ENCODE measurements around the gene MAEA. TPM values are rescaled to one million over a fixed set of nuclear protein-coding genes. Genes with fewer than 3 reads are reported as not detected.
"Not testable (repeated sequence)": the region's sequence is repeated elsewhere in the genome, so short reads cannot be mapped to it uniquely, and the experiment has no call there.

MAEA gene
- polyA plus RNA-seq, 2 of the 4 experiments (the other 2 are of a cell fraction), result 46.1 to 58.4 TPM

- FAIRE-seq; H3K4me1 ChIP-seq; H3K9me3 ChIP-seq; H3K4me2 ChIP-seq; ATAC-seq; CTCF ChIA-PET; H3K4me3 ChIP-seq; H3K27ac ChIP-seq; POLR2A ChIA-PET; DNase-seq (ENCODE audit: low read depth in 1 of 2, low spot score in 1 of 2): not testable (repeated sequence)
- WGBS (ENCODE audit: missing lambda C conversion rate), result 83% methylated on average over 13 of the region's 22 CpGs
Measured at GRCh38 chr4:1372576-1372975, 82.9 kb downstream of the MAEA start.

- ChIA-PET CTCF (interaction anchor here (0.9 to 2.3 kb wide), 3 partner anchors 18 to 23 kb away, joined by 3 to 9 read pairs (median 4); no protein-coding TSS in a partner anchor), POLR2A (no interaction called here)
- FAIRE-seq (no peak), DNase-seq (ENCODE audit: low read depth in 1 of 2, low spot score in 1 of 2) (no peak), ATAC-seq (no peak)
- Histone ChIP-seq H3K4me3 (no peak overlapping the region), H3K9me3 (no peaks in the 10 kb centered on the region), H3K4me1 (no peaks in the 10 kb centered on the region), H3K27ac (no peak overlapping the region), H3K4me2 (no peak overlapping the region)
- WGBS (ENCODE audit: missing lambda C conversion rate), result 95% methylated on average over 30 of the region's 42 CpGs
- no peak for TF ChIP-seq REST (IDR thresholded peaks at IDR 0.05)
- TF ChIP-seq HOXB13 (CRISPR knock-in tag; IDR thresholded peaks at IDR 0.05; ENCODE audit: low read depth), result no peak
- TF ChIP-seq MAFK (IDR thresholded peaks at IDR 0.05; ENCODE audit: partially characterized antibody), result no peak
- TF ChIP-seq HOXA7 (CRISPR knock-in tag; IDR thresholded peaks at IDR 0.05), result no peak
- TF ChIP-seq BHLHE40 (IDR thresholded peaks at IDR 0.05; ENCODE audit: low read depth, low read length), result no peak
- TF ChIP-seq SREBF2 (IDR thresholded peaks at IDR 0.05), result no peak
- no peak for TF ChIP-seq RFX5 (IDR thresholded peaks at IDR 0.05)
- no peak for TF ChIP-seq HDAC2 (IDR thresholded peaks at IDR 0.05)
- TF ChIP-seq EHF (CRISPR knock-in tag; IDR thresholded peaks at IDR 0.05), result no peak
- TF ChIP-seq NR3C1 (IDR thresholded peaks at IDR 0.05), result no peak
- TF ChIP-seq PHF8 (IDR thresholded peaks at IDR 0.05; ENCODE audit: borderline replicate concordance, low read depth), result no peak
- TF ChIP-seq ESRRA (IDR thresholded peaks at IDR 0.05; ENCODE audit: borderline replicate concordance, low read length), result no peak
- no peak for TF ChIP-seq CBX8 (IDR thresholded peaks at IDR 0.05)
- no peak for TF ChIP-seq FOXS1 (CRISPR knock-in tag; IDR thresholded peaks at IDR 0.05)
- TF ChIP-seq ZFP36 (IDR thresholded peaks at IDR 0.05; ENCODE audit: borderline replicate concordance, partially characterized antibody), result no peak
- no peak for TF ChIP-seq ELK1 (IDR thresholded peaks at IDR 0.05; ENCODE audit: low read depth, low read length)
- no peak for TF ChIP-seq ZNF302 (CRISPR knock-in tag; IDR thresholded peaks at IDR 0.05)
- TF ChIP-seq POLR2A (IDR thresholded peaks at IDR 0.05; ENCODE audit: low read length), result no peak
Measured at GRCh38 chr4:1373892-1374705, 84.4 kb downstream of the MAEA start.

GRCh38 chr4:1374706-1375045, 85.0 kb downstream of the MAEA start:
- whole genome bisulfite sequencing (ENCODE audit: missing lambda C conversion rate), result 88% methylated on average over 10 of the region's 14 CpGs
- Histone ChIP-seq H3K4me1 (no peaks in the 10 kb centered on the region), H3K9me3 (no peaks in the 10 kb centered on the region), H3K4me2 (no peak overlapping the region), H3K27ac (no peak overlapping the region), H3K4me3 (no peak overlapping the region)
- DNase-seq (ENCODE audit: low read depth in 1 of 2, low spot score in 1 of 2) (no peak), FAIRE-seq (no peak), ATAC-seq (no peak)
- POLR2A ChIA-PET, result no interaction called here
- CTCF ChIA-PET, result interaction anchor here (0.9 to 2.3 kb wide), 3 partner anchors 19 to 24 kb away, joined by 3 to 9 read pairs (median 4); no protein-coding TSS in a partner anchor
- no peak for TF ChIP-seq HOXA7 (CRISPR knock-in tag; IDR thresholded peaks at IDR 0.05)
- no peak for TF ChIP-seq ZSCAN20 (CRISPR knock-in tag; IDR thresholded peaks at IDR 0.05)
- no peak for TF ChIP-seq ATOH8 (CRISPR knock-in tag; IDR thresholded peaks at IDR 0.05; ENCODE audit: low read depth)
- no peak for TF ChIP-seq RARB (CRISPR knock-in tag; IDR thresholded peaks at IDR 0.05)

All from A549 (cell line).